ENCODE data around the gene TAAR9.

TAAR9 gene, protein sequence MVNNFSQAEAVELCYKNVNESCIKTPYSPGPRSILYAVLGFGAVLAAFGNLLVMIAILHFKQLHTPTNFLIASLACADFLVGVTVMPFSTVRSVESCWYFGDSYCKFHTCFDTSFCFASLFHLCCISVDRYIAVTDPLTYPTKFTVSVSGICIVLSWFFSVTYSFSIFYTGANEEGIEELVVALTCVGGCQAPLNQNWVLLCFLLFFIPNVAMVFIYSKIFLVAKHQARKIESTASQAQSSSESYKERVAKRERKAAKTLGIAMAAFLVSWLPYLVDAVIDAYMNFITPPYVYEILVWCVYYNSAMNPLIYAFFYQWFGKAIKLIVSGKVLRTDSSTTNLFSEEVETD

DNA sequence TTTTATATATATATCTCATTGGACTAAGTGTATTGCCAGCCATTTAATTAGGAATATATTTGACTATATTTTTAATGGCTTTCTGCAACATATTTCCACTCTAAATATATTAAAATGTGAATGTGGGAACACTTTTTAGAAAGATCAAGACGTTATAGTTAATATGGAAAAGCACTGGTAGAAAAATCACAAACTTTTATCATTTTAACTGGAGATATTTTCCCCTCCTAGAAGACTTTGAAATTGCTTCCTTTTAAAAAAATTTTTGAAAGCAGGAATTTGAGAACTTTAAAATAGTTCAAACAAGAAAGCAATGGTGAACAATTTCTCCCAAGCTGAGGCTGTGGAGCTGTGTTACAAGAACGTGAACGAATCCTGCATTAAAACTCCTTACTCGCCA is at the start of gene TAAR9:
Gene TAAR9 (plus strand): TSS at position 301 of the 400 bp plus-strand sequence. CDS start 13 bp downstream, at position 314.
- Mint-ChIP-seq H3K4me3 (no peak within 1 kb of the TSS), H3K4me1 (no peaks in the 10 kb centered on the region), H3K27ac (ENCODE audit: low read depth) (no peak within 1 kb of the TSS), H3K9me3 (no peaks in the 10 kb centered on the region), H3K27me3 (peaks cover 60% of the 10 kb centered on the region), H3K36me3 (ENCODE audit: insufficient read depth) (no peaks in the 10 kb centered on the region)
- DNase-seq (ENCODE audit: low spot score in 2 of 2) (no peak), ATAC-seq (replicated peaks; ENCODE audit: extremely low read depth, poor library complexity, severe bottlenecking) (no peak)

DNA sequence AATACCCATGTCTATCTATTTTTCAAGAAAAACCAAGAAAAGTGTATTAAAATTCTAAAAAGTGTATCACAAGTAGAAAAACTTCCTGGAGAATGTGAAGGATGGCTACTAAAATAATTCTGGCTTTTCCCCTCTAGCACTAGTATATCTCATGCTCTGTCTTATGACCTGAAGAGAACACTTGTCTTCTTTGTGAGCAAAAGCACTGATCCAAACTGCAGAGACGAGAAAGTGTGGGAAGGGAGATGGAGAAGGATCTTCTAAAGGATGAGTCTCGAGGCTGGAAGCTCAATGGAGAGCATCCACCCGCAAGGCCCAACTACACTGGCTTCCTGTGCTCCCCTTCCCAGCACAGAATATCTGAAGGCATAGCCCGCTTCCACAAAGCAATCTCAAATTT is 48.7 kb upstream of the TAAR9 start:
- no peaks in the 10 kb centered on the region for H3K27me3 Mint-ChIP-seq
- peaks cover 8% of the 10 kb centered on the region for H3K4me1 Mint-ChIP-seq
- H3K36me3 Mint-ChIP-seq (ENCODE audit: insufficient read depth) = peaks cover 5% of the 10 kb centered on the region
- no peak overlapping the region for H3K27ac Mint-ChIP-seq (ENCODE audit: low read depth)
- no peak overlapping the region for H3K4me3 Mint-ChIP-seq
- no peaks in the 10 kb centered on the region for H3K9me3 Mint-ChIP-seq
- no peak for ATAC-seq (replicated peaks; ENCODE audit: extremely low read depth, poor library complexity, severe bottlenecking)
- no peak for DNase-seq (ENCODE audit: low spot score in 2 of 2)

DNA sequence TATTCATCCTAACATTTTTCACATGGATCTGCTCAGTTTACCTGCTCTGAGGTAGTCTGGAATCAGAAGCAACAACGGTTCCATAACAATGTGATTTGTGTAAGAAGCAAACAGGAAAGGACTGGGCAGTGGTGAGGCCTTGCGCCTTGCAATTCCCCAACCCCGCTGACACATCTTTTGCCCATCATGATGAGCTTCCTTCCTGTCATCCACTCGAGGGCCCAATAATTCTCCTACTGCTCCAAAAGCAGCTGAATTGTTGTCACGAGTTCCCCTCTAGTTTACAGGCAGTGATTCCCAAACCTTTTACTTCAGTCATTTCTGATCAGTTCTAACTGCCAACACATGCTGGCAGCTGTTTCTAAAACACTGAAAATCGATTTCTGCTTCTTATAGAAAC is 48.1 kb upstream of the TAAR9 start:
- Mint-ChIP-seq H3K4me1 (peaks cover 14% of the 10 kb centered on the region), H3K27ac (ENCODE audit: low read depth) (no peak overlapping the region), H3K27me3 (no peaks in the 10 kb centered on the region), H3K9me3 (no peaks in the 10 kb centered on the region), H3K36me3 (ENCODE audit: insufficient read depth) (peaks cover 6% of the 10 kb centered on the region), H3K4me3 (no peak overlapping the region)
- no peak for ATAC-seq (replicated peaks; ENCODE audit: extremely low read depth, poor library complexity, severe bottlenecking)
- DNase-seq (ENCODE audit: low spot score in 2 of 2) = no peak

DNA sequence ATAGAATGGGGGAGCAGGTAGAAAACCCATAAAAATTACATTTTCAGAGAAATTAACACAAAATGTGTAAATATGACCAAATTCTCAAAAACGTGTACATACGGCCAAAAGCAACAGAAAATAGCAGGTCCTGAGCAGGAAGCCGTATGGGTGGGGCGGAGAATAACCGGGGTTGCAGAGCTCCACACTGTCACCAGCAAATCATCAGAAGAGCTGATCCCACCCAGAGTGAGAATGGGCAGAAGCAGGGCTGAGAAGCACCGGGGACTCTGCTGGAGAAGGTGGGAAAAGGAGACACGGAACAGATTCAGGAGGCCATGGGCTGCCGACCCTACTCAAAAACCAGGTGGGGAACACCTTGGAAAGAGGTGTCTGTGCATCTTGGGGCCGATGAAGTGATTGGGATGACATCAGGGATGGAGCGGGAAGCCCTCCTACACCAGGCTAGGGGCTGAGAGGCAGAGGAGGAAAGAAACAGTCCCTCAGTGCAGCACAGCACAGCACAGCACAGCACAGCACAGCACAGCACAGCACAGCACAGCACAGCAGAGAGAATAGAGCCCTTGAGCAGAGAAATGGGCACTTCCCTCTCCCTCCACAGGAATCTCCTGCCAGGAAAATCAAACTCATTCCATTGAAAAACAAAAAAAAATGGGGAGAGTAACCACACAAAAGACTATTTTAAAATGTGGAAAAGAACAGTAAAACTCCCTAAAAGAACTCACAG is 47.4 kb upstream of the TAAR9 start:
- no peak for DNase-seq (ENCODE audit: low spot score in 2 of 2)
- Mint-ChIP-seq H3K4me1 (peaks cover 16% of the 10 kb centered on the region), H3K4me3 (no peak overlapping the region), H3K9me3 (no peaks in the 10 kb centered on the region), H3K27me3 (no peaks in the 10 kb centered on the region), H3K27ac (ENCODE audit: low read depth) (no peak overlapping the region), H3K36me3 (ENCODE audit: insufficient read depth) (peaks cover 6% of the 10 kb centered on the region)
- ATAC-seq (replicated peaks; ENCODE audit: extremely low read depth, poor library complexity, severe bottlenecking) = no peak

DNA sequence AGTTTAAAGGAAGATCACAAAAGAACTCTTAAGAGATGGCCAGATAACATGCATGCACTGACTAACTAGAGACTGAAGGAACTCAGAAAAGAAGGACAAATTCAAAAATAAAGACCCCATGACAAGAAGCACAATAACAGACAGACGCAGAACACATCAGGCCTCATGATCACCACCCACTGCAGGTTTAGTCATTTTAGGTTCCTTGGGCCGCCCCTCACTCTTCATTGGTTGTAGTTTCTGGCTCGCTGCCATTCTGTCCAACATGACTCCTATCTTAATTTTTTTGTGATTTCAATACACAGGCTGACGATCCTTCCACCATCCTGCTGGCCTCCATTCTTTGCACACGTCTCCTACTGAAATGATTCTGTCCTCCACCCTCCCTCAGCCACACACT is 46.8 kb upstream of the TAAR9 start:
- Mint-ChIP-seq H3K27ac (ENCODE audit: low read depth) (no peak overlapping the region), H3K36me3 (ENCODE audit: insufficient read depth) (peaks cover 6% of the 10 kb centered on the region), H3K4me3 (no peak overlapping the region), H3K9me3 (no peaks in the 10 kb centered on the region), H3K4me1 (peaks cover 17% of the 10 kb centered on the region), H3K27me3 (no peaks in the 10 kb centered on the region)
- DNase-seq (ENCODE audit: low spot score in 2 of 2) (no peak), ATAC-seq (replicated peaks; ENCODE audit: extremely low read depth, poor library complexity, severe bottlenecking) (no peak)

DNA sequence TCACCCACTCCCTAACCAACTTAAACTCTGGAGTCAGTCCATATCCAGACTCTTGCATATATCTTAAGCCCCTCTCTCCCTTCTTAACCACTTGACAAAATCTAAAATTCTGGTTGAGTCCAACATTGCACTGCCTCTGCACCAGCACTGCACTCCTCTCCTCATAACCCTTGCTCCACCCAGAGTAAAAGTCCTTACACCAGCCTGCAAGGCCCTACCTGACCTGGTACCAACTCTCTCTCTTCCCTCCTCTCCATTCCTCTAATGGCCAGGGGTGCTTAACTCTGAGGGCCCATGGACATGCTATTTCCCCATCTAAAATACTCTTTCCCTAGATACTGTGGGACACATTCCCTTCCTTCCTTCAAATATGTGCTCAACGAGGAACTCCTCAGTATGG is 46.2 kb upstream of the TAAR9 start:
- Mint-ChIP-seq H3K9me3 (no peaks in the 10 kb centered on the region), H3K4me1 (peaks cover 22% of the 10 kb centered on the region)
- ATAC-seq (replicated peaks; ENCODE audit: extremely low read depth, poor library complexity, severe bottlenecking) = no peak

DNA sequence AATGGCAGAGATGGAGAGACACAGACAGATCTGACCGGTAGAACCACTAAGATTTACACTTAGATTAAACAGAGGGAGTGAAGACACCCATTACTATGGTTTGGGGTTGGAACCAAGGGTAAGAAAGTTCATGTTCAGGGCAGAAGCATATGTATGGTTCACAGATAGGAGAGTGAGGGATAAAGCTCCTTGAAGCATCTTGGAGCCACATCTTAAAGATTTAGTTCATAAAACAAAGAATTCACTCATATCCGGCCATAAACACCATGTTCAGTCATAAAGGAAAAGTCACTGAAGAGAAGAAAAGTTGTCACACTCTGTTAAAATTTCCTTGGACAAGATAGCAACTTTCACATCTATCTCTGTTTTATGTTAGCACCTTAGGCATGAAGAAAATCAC is 43.1 kb upstream of the TAAR9 start:
- no peak for ATAC-seq (replicated peaks; ENCODE audit: extremely low read depth, poor library complexity, severe bottlenecking)
- H3K36me3 Mint-ChIP-seq (ENCODE audit: insufficient read depth) = peaks cover 10% of the 10 kb centered on the region

More for the DNA sequence above, 46.2 kb upstream of the TAAR9 start:
- Mint-ChIP-seq H3K27ac (ENCODE audit: low read depth) (no peak overlapping the region), H3K36me3 (ENCODE audit: insufficient read depth) (peaks cover 6% of the 10 kb centered on the region), H3K4me3 (no peak overlapping the region), H3K27me3 (no peaks in the 10 kb centered on the region)
- DNase-seq (ENCODE audit: low spot score in 2 of 2) = no peak

DNA sequence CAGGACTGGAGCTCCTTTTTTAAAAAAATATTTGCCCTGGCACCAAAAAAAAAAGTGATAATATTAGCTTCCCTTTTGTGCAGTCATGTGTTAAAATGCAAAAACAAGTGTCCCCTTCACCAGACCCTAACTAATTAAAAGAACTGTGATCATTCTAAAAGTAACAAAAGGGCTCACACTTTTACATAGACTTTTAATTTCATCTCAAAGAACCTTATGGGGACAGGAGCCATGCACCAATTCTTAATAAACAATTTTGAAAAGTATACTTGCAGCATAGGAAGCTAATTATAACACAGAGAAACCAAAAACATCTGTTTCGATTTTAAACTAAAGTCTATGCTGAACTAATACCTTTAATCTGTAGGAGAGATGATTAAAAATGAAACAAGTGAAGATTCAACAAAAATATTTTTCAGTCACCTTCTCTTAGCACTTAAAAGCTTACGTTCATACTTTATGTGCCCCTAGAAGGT is 42.4 kb upstream of the TAAR9 start:
- Mint-ChIP-seq H3K4me3 (no peak overlapping the region), H3K36me3 (ENCODE audit: insufficient read depth) (peaks cover 14% of the 10 kb centered on the region), H3K27ac (ENCODE audit: low read depth) (no peak overlapping the region), H3K27me3 (no peaks in the 10 kb centered on the region), H3K9me3 (no peaks in the 10 kb centered on the region), H3K4me1 (peaks cover 43% of the 10 kb centered on the region)
- DNase-seq (ENCODE audit: low spot score in 2 of 2) (no peak), ATAC-seq (replicated peaks; ENCODE audit: extremely low read depth, poor library complexity, severe bottlenecking) (no peak)

More for the DNA sequence above, 43.1 kb upstream of the TAAR9 start:
- no peak for DNase-seq (ENCODE audit: low spot score in 2 of 2)
- Mint-ChIP-seq H3K27me3 (no peaks in the 10 kb centered on the region), H3K27ac (ENCODE audit: low read depth) (peak overlapping the region; percentile 4), H3K4me1 (peaks cover 37% of the 10 kb centered on the region), H3K4me3 (no peak overlapping the region), H3K9me3 (no peaks in the 10 kb centered on the region)

DNA sequence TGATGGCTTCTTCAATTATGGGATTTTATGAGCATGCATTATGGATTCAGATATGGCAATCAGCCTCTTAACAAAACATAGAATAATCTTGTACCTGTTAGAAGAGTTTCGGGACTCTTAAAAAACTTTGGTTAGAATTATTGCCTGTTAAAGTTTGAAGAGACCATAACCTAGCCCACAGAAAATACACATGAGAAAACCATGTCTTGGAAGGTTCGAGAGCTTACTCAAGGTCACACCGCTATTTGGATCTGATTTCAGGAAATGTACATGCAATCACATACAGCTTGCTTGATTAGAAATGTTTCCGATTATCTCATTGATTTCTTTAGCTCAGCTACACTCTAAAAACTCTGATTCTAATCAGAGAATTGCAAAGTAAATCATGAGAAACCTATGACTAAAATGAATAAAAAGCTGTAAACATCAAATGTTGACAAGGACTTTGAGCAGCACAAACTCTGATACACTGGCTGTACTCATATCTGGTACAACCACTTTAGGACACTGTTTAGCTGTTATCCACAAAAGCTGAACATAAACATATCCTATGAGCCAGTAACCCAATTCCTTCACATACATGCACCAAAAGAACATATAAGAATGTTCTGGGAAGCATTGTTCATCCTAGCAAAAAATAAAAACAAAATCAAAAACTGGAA is 41.4 kb upstream of the TAAR9 start:
- Mint-ChIP-seq H3K9me3 (no peaks in the 10 kb centered on the region), H3K27me3 (no peaks in the 10 kb centered on the region), H3K4me1 (peaks cover 49% of the 10 kb centered on the region), H3K27ac (ENCODE audit: low read depth) (no peak overlapping the region), H3K36me3 (ENCODE audit: insufficient read depth) (peaks cover 23% of the 10 kb centered on the region), H3K4me3 (no peak overlapping the region)
- DNase-seq (ENCODE audit: low spot score in 2 of 2) (no peak), ATAC-seq (replicated peaks; ENCODE audit: extremely low read depth, poor library complexity, severe bottlenecking) (no peak)

DNA sequence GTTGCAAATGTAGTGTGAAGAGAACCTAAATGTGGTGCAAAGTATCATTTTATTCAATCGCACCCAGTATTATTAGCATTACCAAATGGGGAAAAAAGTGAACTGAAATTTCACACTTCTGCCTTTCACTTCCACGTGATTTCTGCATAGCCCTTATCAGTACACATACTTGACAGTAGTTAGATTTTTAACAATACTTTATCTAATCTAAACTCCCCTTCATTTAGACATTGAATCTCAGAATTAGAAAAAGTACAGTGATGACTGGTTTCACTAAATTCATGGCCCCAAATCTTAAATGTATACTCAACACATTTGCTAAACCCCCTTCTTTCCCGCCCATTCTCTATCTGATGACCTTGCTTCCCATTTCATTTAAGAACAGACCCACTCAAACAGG is 39.4 kb upstream of the TAAR9 start:
- no peak overlapping the region for H3K4me3 Mint-ChIP-seq

DNA sequence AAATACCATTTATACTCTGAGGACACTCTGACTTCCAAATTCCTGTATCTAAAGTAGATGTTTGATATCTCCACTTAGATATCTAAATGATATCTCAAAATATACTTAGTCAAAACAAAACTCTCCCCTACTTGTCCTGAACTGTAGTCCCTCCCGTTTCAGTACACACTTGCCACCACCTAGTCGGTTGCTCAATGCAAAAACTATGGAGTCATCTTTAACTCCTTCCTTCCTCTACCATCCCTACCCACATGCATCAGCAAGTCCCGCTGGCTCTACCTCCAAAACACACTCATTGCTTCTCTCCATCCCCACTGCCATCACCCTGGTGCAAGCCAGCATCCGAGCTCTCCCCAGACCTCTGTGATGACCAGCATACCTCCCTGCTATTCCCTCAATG is 38.3 kb upstream of the TAAR9 start:
- DNase-seq (ENCODE audit: low spot score in 2 of 2) (no peak), ATAC-seq (replicated peaks; ENCODE audit: extremely low read depth, poor library complexity, severe bottlenecking) (no peak)
- H3K4me1 Mint-ChIP-seq = peaks cover 49% of the 10 kb centered on the region
- no peak overlapping the region for H3K4me3 Mint-ChIP-seq
- no peaks in the 10 kb centered on the region for H3K27me3 Mint-ChIP-seq
- H3K9me3 Mint-ChIP-seq = no peaks in the 10 kb centered on the region
- peaks cover 26% of the 10 kb centered on the region for H3K36me3 Mint-ChIP-seq (ENCODE audit: insufficient read depth)
- peak overlapping the region; percentile 33 for H3K27ac Mint-ChIP-seq (ENCODE audit: low read depth)

More for the DNA sequence above, 39.4 kb upstream of the TAAR9 start:
- ATAC-seq (replicated peaks; ENCODE audit: extremely low read depth, poor library complexity, severe bottlenecking) (no peak), DNase-seq (ENCODE audit: low spot score in 2 of 2) (no peak)
- no peaks in the 10 kb centered on the region for H3K9me3 Mint-ChIP-seq
- H3K27me3 Mint-ChIP-seq = no peaks in the 10 kb centered on the region
- no peak overlapping the region for H3K27ac Mint-ChIP-seq (ENCODE audit: low read depth)
- H3K4me1 Mint-ChIP-seq = peaks cover 51% of the 10 kb centered on the region
- H3K36me3 Mint-ChIP-seq (ENCODE audit: insufficient read depth) = peaks cover 30% of the 10 kb centered on the region

DNA sequence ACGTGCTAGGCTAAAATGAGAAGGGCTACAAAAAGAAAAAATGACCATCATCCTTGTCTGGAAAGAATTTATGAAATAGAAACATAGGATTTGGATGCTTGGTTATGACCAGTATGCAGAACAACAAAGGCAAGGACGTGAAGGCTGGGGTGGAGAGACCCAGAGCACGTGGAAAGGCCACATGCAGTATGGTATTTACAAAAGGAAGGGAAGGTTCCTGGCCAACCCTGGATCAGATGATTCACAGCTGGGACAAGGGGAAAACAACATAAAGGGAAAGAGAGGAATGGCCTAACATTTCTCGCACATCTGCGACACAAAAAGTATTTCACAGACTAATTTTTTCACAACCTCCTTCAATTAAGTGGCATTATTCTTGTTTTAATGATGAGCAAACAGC is 33.3 kb upstream of the TAAR9 start:
- DNase-seq (ENCODE audit: low spot score in 2 of 2) (no peak), ATAC-seq (replicated peaks; ENCODE audit: extremely low read depth, poor library complexity, severe bottlenecking) (no peak)
- Mint-ChIP-seq H3K4me1 (peaks cover 52% of the 10 kb centered on the region), H3K27ac (ENCODE audit: low read depth) (no peak overlapping the region), H3K36me3 (ENCODE audit: insufficient read depth) (peaks cover 29% of the 10 kb centered on the region), H3K27me3 (no peaks in the 10 kb centered on the region), H3K4me3 (no peak overlapping the region), H3K9me3 (no peaks in the 10 kb centered on the region)

Data from central memory CD8-positive, alpha-beta T cell (primary cell).